Karpas-422 (cell line): ENCODE results near the gene PLPPR1. TPM values are rescaled to one million over a fixed set of nuclear protein-coding genes. Genes with fewer than 3 reads are reported as not detected.
"Not testable (repeated sequence)": the region's sequence is repeated elsewhere in the genome, so short reads cannot be mapped to it uniquely, and the experiment has no call there.

Source experiments
- DNase-seq: peaks from one replicate; pipeline ENCODE4 v3.0.0-alpha.2; 2015
- H2AFZ ChIP-seq: fragments of 200-600 bp; sonication (generic); 2 replicates; pipeline ENCODE4 v1.6.1; 2014; ENCODE audit warnings: antibody characterized with exemption, low read length, mixed read lengths
- H3K27ac ChIP-seq: fragments of 200-600 bp; sonication (generic); 2 replicates; pipeline ENCODE4 v1.5.1; 2014; ENCODE audit warnings: mild to moderate bottlenecking, low read length, moderate library complexity
- H3K27me3 ChIP-seq: fragments of 200-600 bp; sonication (generic); 2 replicates; pipeline ENCODE4 v1.6.1; 2014; ENCODE audit warnings: low read length, mixed read lengths
- H3K36me3 ChIP-seq: fragments of 200-600 bp; sonication (generic); 2 replicates; pipeline ENCODE4 v1.6.1; 2014; ENCODE audit warnings: low read length, mixed read lengths; ENCODE audit not compliant: insufficient read depth
- H3K4me1 ChIP-seq: fragments of 200-600 bp; sonication (generic); 2 replicates; pipeline ENCODE4 v1.6.1; 2014; ENCODE audit warnings: mild to moderate bottlenecking, low read length, mixed read lengths
- H3K4me2 ChIP-seq: fragments of 200-600 bp; sonication (generic); 2 replicates; pipeline ENCODE4 v1.6.1; 2014; ENCODE audit warnings: low read length, low read depth, mild to moderate bottlenecking; ENCODE audit not compliant: poor library complexity, severe bottlenecking
- H3K4me3 ChIP-seq: fragments of 200-600 bp; sonication (generic); 2 replicates; pipeline ENCODE4 v1.5.1; 2014; ENCODE audit warnings: mild to moderate bottlenecking, antibody characterized with exemption, low read length, mixed read lengths
- H3K79me2 ChIP-seq: fragments of 200-600 bp; sonication (generic); 2 replicates; pipeline ENCODE4 v1.6.1; 2014; ENCODE audit warnings: mild to moderate bottlenecking, low read length, mixed read lengths
- H3K9ac ChIP-seq: fragments of 200-600 bp; sonication (generic); 2 replicates; pipeline ENCODE4 v1.6.0; 2014; ENCODE audit warnings: low read length
- H3K9me2 ChIP-seq: fragments of 200-600 bp; sonication (generic), shearing (Covaris generic); replicated peaks from 2 replicates; pipeline ENCODE4 v1.6.0; 2014; ENCODE audit warnings: mild to moderate bottlenecking, low read length, moderate library complexity; ENCODE audit not compliant: insufficient read depth
- H3K9me3 ChIP-seq: fragments of 300-700, 200-600 bp; sonication (generic); 2 replicates; pipeline ENCODE4 v1.6.1; 2014; ENCODE audit warnings: low read length, mixed read lengths
- H4K20me1 ChIP-seq: fragments of 200-600 bp; sonication (generic); 2 replicates; pipeline ENCODE4 v1.6.1; 2014; ENCODE audit warnings: mild to moderate bottlenecking, antibody characterized with exemption, low read length, low read depth; ENCODE audit not compliant: insufficient read depth
- total RNA-seq: library from RNA; depleted of rRNA; stranded (reverse); fragments of >200 nt; shearing (Covaris generic); gene quantifications from 2 replicates; pipeline ENCODE4 v1.2.3, GENCODE V29; 2014; ENCODE audit warnings: low replicate concordance

The PLPPR1 gene
- total RNA-seq, 1 experiment from 2014 or later = not detected

DNA sequence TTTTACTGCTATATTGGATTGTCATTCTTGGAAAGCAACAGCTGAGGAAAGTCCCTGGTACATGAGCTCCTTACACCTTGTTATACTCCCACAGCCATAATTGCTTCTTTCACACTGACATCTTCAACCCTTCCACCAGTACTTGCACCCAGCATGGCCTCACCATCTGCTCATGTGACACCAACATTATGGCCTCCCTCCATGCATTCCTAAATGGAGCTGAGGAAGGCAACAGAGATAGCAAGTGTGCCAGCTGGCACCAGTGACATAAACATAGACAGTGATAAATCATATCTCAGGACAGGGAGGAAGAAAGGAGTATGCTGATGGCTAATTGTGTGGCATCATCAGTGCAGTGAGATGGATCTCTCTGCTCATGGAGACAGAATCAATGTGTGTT lies 236.7 kb downstream of the PLPPR1 start:
- Histone ChIP-seq H3K9ac (no peak overlapping the region), H2AFZ (no peak overlapping the region), H3K4me2 (no peak overlapping the region), H3K9me2 (no peaks in the 10 kb centered on the region), H3K4me1 (no peaks in the 10 kb centered on the region), H3K4me3 (no peak overlapping the region), H4K20me1 (no peaks in the 10 kb centered on the region), H3K36me3 (no peaks in the 10 kb centered on the region), H3K27me3 (no peaks in the 10 kb centered on the region), H3K79me2 (no peaks in the 10 kb centered on the region), H3K27ac (no peak overlapping the region), H3K9me3 (no peaks in the 10 kb centered on the region)
- DNase-seq = no peak

GRCh38 chr9:101268426-101268825 lies 239.9 kb downstream of the PLPPR1 start:
- no peak for DNase-seq

GRCh38 chr9:101269591-101270283 lies 241.2 kb downstream of the PLPPR1 start:
- Histone ChIP-seq H3K27me3 (no peaks in the 10 kb centered on the region), H3K9ac (no peak overlapping the region), H2AFZ (no peak overlapping the region), H3K9me3 (no peaks in the 10 kb centered on the region), H3K4me1 (no peaks in the 10 kb centered on the region), H3K36me3 (no peaks in the 10 kb centered on the region), H3K27ac (no peak overlapping the region), H4K20me1 (no peaks in the 10 kb centered on the region), H3K79me2 (no peaks in the 10 kb centered on the region), H3K9me2 (no peaks in the 10 kb centered on the region), H3K4me3 (no peak overlapping the region), H3K4me2 (no peak overlapping the region)
- DNase-seq = no peak

More at GRCh38 chr9:101268426-101268825, 239.9 kb downstream of the PLPPR1 start:
- H3K9me2 ChIP-seq = no peaks in the 10 kb centered on the region
- H4K20me1 ChIP-seq = no peaks in the 10 kb centered on the region
- no peaks in the 10 kb centered on the region for H3K79me2 ChIP-seq
- H3K4me2 ChIP-seq = no peak overlapping the region
- H2AFZ ChIP-seq = no peak overlapping the region
- no peak overlapping the region for H3K4me3 ChIP-seq
- no peaks in the 10 kb centered on the region for H3K4me1 ChIP-seq
- no peaks in the 10 kb centered on the region for H3K27me3 ChIP-seq
- H3K36me3 ChIP-seq = no peaks in the 10 kb centered on the region
- H3K9ac ChIP-seq = no peak overlapping the region
- no peaks in the 10 kb centered on the region for H3K9me3 ChIP-seq
- no peak overlapping the region for H3K27ac ChIP-seq

DNA sequence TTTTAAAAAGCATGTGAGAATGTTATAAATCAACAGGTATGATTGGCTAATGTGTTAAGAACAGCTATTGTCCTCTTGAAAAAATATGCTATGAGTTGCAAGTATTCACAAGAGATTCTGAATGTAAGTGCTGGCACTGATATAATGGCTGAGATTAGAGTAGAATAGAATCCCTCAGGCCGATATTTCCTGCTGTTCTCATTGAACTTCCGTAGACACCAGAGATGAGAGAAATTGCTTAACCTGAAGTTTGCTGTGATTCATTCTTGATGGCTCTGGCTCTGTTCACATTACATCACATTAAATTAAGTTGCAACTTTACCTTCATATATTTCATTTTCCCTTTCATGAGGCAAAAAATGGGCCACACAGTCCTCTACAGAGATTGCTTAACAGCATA lies 241.8 kb downstream of the PLPPR1 start:
- no peaks in the 10 kb centered on the region for H3K36me3 ChIP-seq
- no peaks in the 10 kb centered on the region for H3K9me2 ChIP-seq
- no peaks in the 10 kb centered on the region for H3K79me2 ChIP-seq
- H3K4me3 ChIP-seq = no peak overlapping the region
- no peaks in the 10 kb centered on the region for H3K27me3 ChIP-seq
- no peaks in the 10 kb centered on the region for H4K20me1 ChIP-seq
- no peak overlapping the region for H3K9ac ChIP-seq
- H3K9me3 ChIP-seq = no peaks in the 10 kb centered on the region
- H2AFZ ChIP-seq = no peak overlapping the region
- no peak overlapping the region for H3K27ac ChIP-seq
- H3K4me1 ChIP-seq = no peaks in the 10 kb centered on the region
- no peak overlapping the region for H3K4me2 ChIP-seq
- DNase-seq = no peak

DNA sequence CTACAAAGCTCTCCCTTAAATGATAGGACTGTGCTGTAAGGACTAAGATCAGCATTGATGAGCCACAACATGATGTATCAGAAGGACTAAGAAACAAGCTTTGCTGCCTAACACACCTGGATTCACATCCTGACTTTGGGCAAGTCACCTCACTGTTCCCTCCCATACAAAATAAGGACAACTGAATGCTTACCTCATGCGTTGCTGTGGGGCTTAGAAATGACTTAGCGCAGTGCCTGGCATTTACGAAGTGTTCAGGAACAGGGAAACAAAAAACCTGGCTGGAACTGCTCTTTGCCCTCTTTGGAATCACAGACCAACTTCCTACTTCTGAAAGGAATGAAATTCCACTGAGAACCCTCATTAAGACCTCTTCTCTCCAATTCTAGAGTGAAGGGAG lies 242.6 kb downstream of the PLPPR1 start:
- H3K4me3 ChIP-seq = no peak overlapping the region

DNA sequence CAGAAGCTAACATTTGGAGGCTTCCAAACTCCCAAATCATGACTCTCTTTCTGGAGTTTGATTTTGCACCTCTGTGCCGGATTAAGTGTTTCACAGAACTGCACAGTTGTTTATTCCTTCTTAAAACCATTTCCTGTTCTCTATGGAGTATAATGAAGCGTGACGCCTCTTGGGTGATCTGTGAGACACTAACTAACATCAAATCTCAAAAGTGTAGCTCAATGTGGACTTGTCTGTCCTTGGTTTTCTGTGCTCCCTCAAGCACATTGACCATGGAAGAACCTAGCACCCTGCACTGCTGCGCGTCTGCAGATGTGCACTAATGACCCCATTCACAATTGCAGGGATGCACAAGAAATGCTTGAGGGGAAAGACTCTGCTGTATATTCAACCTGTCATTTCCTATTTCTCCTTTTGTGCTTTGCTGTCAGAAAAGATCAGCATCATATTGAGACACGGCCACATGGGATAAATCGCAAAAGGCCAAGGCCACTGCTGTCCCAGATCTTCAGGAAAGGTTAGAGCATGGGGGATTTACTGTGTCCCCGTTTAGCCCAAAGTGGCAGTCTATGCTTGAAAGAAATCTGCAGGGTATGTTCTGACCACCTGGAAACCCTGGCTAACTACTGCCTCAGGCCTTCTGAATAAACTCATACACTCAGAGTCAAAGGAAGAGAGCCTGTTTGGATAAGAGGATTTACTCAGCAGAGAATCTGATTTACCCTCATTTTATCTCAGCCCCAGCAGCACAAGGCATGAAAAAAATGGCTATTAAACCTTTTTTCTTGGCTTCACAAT lies 246.6 kb downstream of the PLPPR1 start:
- Histone ChIP-seq H2AFZ (no peak overlapping the region), H3K27me3 (no peaks in the 10 kb centered on the region), H3K36me3 (no peaks in the 10 kb centered on the region), H4K20me1 (no peaks in the 10 kb centered on the region), H3K27ac (no peak overlapping the region), H3K9ac (no peak overlapping the region), H3K4me3 (no peak overlapping the region), H3K9me2 (no peaks in the 10 kb centered on the region), H3K79me2 (no peaks in the 10 kb centered on the region), H3K9me3 (no peaks in the 10 kb centered on the region), H3K4me2 (no peak overlapping the region), H3K4me1 (no peaks in the 10 kb centered on the region)
- no peak for DNase-seq

More for the DNA sequence above, 242.6 kb downstream of the PLPPR1 start:
- H2AFZ ChIP-seq = no peak overlapping the region
- no peaks in the 10 kb centered on the region for H4K20me1 ChIP-seq
- H3K9me2 ChIP-seq = no peaks in the 10 kb centered on the region
- H3K9me3 ChIP-seq = no peaks in the 10 kb centered on the region
- no peaks in the 10 kb centered on the region for H3K36me3 ChIP-seq
- H3K79me2 ChIP-seq = no peaks in the 10 kb centered on the region
- no peak overlapping the region for H3K27ac ChIP-seq
- H3K9ac ChIP-seq = no peak overlapping the region
- no peaks in the 10 kb centered on the region for H3K4me1 ChIP-seq
- no peak for DNase-seq
- H3K27me3 ChIP-seq = no peaks in the 10 kb centered on the region
- no peak overlapping the region for H3K4me2 ChIP-seq

DNA sequence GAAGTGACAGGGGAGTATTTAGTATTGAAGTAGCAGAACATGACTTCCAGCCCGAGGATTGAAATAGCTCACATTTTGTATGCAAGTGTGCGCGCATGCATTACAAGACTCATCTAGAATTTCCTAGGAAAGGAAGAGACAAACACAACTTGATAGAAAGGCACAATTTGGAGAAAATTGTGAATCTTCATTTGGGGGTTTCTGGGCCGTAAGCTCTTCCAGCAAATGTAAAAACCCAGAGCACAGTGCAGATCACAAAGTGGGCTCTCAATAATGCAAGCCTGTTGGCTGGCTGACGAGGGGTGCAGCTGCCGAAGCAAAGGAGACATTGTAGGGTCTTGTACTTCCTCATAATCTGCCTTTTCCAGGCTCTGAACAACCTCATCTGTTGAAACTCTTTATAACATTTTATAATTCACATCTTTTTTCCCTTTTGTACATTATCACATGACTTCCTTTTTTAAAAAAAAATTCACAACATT lies 247.3 kb downstream of the PLPPR1 start:
- Histone ChIP-seq H3K27me3 (no peaks in the 10 kb centered on the region), H3K4me3 (no peak overlapping the region), H3K4me2 (no peak overlapping the region), H3K9me3 (no peaks in the 10 kb centered on the region), H3K36me3 (no peaks in the 10 kb centered on the region), H3K79me2 (no peaks in the 10 kb centered on the region), H4K20me1 (no peaks in the 10 kb centered on the region), H3K27ac (no peak overlapping the region), H2AFZ (no peak overlapping the region), H3K9me2 (no peaks in the 10 kb centered on the region), H3K9ac (no peak overlapping the region), H3K4me1 (no peaks in the 10 kb centered on the region)
- DNase-seq = no peak

DNA sequence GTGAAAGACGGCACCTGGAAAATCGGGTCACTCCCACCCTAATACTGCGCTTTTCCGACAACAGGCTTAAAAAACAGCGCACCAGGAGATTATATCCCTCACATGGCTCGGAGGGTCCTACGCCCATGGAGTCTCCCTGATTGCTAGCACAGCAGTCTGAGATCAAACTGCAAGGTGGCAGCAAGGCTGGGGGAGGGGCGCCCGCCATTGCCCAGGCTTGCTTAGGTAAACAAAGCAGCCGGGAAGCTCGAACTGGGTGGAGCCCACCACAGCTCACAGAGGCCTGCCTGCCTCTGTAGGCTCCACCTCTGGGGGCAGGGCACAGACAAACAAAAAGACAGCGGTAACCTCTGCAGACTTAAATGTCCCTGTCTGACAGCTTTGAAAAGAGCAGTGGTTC lies 262.5 kb downstream of the PLPPR1 start:
- not testable (repeated sequence) for H3K9ac ChIP-seq, H2AFZ ChIP-seq, H3K4me1 ChIP-seq, H3K9me3 ChIP-seq, H3K27ac ChIP-seq, H3K9me2 ChIP-seq, H4K20me1 ChIP-seq, H3K4me2 ChIP-seq, H3K27me3 ChIP-seq, H3K79me2 ChIP-seq, H3K4me3 ChIP-seq, H3K36me3 ChIP-seq, DNase-seq
